SU-DHL-6 (cell line): Measurements from ENCODE around the gene ABCA4.

Experiments
- CTCF ChIP-seq: fragments of 200-600 bp; sonication (generic); IDR thresholded peaks from one replicate; pipeline ENCODE4 v1.5.1; 2017; ENCODE audit warnings: antibody characterized with exemption, mild to moderate bottlenecking, low read length, moderate library complexity; ENCODE audit not compliant: insufficient read depth, poor library complexity, severe bottlenecking
- EZH2phosphoT487 ChIP-seq: fragments of 200-600 bp; sonication (generic), shearing (Covaris generic); conservative IDR thresholded peaks from 2 replicates; pipeline ENCODE4 v1.6.1; 2018; ENCODE audit warnings: mild to moderate bottlenecking, antibody characterized with exemption, low read length, moderate library complexity, mixed read lengths

- TF ChIP-seq CTCF, result no peak
- TF ChIP-seq EZH2phosphoT487, result no peak
Measured at GRCh38 chr1:94050254-94050653, 70.7 kb downstream of the ABCA4 start.
